ENCODE data around the gene LONRF2. TPM values are rescaled to one million over a fixed set of nuclear protein-coding genes. Genes with fewer than 3 reads are reported as not detected.
A peak's percentile ranks its signal among the peaks of the same experiment; 100 is the strongest.

LONRF2 gene
- total RNA-seq, 1 donor from 2014 or later: 7.6 TPM

GRCh38 chr2:100327742-100328141 is 5.4 kb upstream of the LONRF2 start:
- Histone ChIP-seq H3K27me3 (no peaks in the 10 kb centered on the region), H3K27ac (no peak overlapping the region), H3K4me1 (no peaks in the 10 kb centered on the region), H3K36me3 (no peaks in the 10 kb centered on the region), H3K4me3 (no peak overlapping the region), H3K9me3 (no peaks in the 10 kb centered on the region)
- TF ChIP-seq CTCF (IDR thresholded peaks at IDR 0.05): no peak
- intact Hi-C loops (cut with DNase I): no loop called here
- no peak for DNase-seq (ENCODE audit: low spot score in 2 of 2)

- Histone ChIP-seq H3K27ac (peak overlapping the region in 1 of 2 donors; percentile 89), H3K4me1 (peaks cover 4 to 5% of the 10 kb centered on the region in 2 donors), H3K27me3 (no peaks in the 10 kb centered on the region), H3K36me3 (no peaks in the 10 kb centered on the region), H3K9me3 (no peaks in the 10 kb centered on the region), H3K4me3 (peak overlapping the region; percentile 84 to 92)
- intact Hi-C loops (cut with DNase I): no loop called here
- no peak for DNase-seq (ENCODE audit: low spot score in 2 of 2)
- TF ChIP-seq CTCF (IDR thresholded peaks at IDR 0.05): peak in 2 of 3 experiments; percentile 26 to 49
Observed at GRCh38 chr2:100321179-100321865, 979 bp downstream of the LONRF2 start.

- Histone ChIP-seq H3K4me1 (peaks cover 4 to 5% of the 10 kb centered on the region in 2 donors), H3K9me3 (no peaks in the 10 kb centered on the region), H3K4me3 (peak overlapping the region; percentile 84 to 92), H3K27ac (peak overlapping the region in 1 of 2 donors; percentile 51), H3K36me3 (no peaks in the 10 kb centered on the region), H3K27me3 (no peaks in the 10 kb centered on the region)
- no peak for TF ChIP-seq CTCF (IDR thresholded peaks at IDR 0.05)
- intact Hi-C loops (cut with DNase I): no loop called here
- DNase-seq (ENCODE audit: low spot score in 2 of 2): no peak
Observed at GRCh38 chr2:100320547-100321178, 1.6 kb downstream of the LONRF2 start.

- no peak for TF ChIP-seq CTCF (IDR thresholded peaks at IDR 0.05)
- no peak for DNase-seq (ENCODE audit: low spot score in 2 of 2)
- intact Hi-C loops (cut with DNase I): no loop called here
Observed at GRCh38 chr2:100317634-100318033, 4.7 kb downstream of the LONRF2 start.

GRCh38 chr2:100309973-100310719 is 12.2 kb downstream of the LONRF2 start:
- Histone ChIP-seq H3K9me3 (no peaks in the 10 kb centered on the region), H3K36me3 (no peaks in the 10 kb centered on the region), H3K4me1 (no peaks in the 10 kb centered on the region), H3K27me3 (no peaks in the 10 kb centered on the region), H3K4me3 (no peak overlapping the region), H3K27ac (no peak overlapping the region)
- no peak for TF ChIP-seq CTCF (IDR thresholded peaks at IDR 0.05)
- DNase-seq (ENCODE audit: low spot score in 2 of 2): no peak
- intact Hi-C loops (cut with DNase I): no loop called here

More at GRCh38 chr2:100317634-100318033, 4.7 kb downstream of the LONRF2 start:
- H3K27me3 ChIP-seq: no peaks in the 10 kb centered on the region
- no peaks in the 10 kb centered on the region for H3K36me3 ChIP-seq
- H3K4me3 ChIP-seq: no peak overlapping the region
- no peaks in the 10 kb centered on the region for H3K9me3 ChIP-seq
- no peak overlapping the region for H3K27ac ChIP-seq
- H3K4me1 ChIP-seq: peaks cover 4 to 5% of the 10 kb centered on the region in 2 donors
